GM20431 (cell line): ENCODE data around the gene BOLA3.
"Not testable (repeated sequence)": the region's sequence is repeated elsewhere in the genome, so short reads cannot be mapped to it uniquely, and the experiment has no call there.

Experiments
- in situ Hi-C: fragments of 300-500 bp; cut with MseI, MboI; formaldehyde crosslinking; loops from one replicate; pipeline ENCODE4 v1.15.0; 2020; ENCODE audit warnings: low sequenced_read_pairs; ENCODE audit not compliant: unreplicated experiment

BOLA3 gene, protein sequence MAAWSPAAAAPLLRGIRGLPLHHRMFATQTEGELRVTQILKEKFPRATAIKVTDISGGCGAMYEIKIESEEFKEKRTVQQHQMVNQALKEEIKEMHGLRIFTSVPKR

DNA sequence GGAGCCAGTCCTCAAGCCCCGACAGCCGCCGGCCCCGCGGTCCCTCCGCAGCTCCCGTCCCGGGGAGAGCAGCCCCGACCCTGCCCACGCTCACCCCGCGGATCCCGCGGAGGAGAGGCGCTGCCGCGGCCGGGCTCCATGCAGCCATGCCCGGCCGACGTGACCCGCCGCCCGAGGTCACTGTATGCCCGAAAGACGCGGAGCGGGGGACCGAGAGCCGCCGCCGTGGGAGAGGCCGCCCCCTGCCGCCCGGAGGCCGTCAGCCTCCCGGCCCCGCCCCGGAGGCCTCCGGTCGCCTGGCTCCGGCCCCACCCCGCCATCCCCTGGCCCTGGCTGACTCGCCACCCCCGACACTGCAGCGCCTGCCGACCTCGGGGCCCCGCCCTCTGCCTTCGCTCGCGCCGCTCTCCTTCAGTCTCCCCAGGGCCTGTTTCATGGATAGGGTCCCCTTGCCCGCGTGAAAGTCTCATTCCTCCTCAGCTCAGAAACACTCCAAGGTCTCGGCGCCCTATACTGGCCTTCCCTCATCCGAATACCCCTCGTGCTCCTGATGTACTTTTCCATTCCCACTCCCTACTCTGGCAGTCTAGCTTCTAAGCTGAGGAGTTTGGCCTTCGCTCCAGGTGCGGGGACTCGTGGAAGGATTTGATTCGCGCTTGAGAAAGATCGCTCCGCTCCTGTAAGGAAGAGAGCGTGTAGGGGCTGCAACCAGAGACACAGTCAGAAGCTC lies at the start of gene BOLA3:
Gene BOLA3, minus strand, starts transcription at position 186 of the 730 bp plus-strand sequence. Its CDS starts 38 bp downstream, at position 148.
- in situ Hi-C loops, result no loop called here

- in situ Hi-C loops, result no loop called here
These were observed 49.3 kb upstream of the BOLA3 start for GRCh38 chr2:74197049-74197448.

DNA sequence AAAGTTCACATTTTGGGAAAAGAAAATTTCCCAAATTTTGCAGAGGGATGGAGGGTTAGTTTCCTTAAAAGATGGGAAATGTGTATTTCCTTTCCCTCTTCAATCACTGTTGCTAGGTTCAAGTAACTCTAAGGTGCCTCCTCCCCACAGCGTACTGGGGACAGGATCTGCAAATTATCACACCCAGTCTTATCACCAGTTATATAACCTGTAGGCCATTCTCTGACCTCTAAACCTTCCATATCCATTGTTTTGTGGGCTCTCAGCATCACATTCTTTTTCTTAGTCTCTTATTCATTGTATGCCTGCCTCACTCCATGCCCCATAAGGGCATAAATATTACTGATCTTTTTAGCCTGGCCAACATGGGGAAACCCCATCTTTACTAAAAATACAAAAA lies 47.1 kb upstream of the BOLA3 start:
- in situ Hi-C loops, result no loop called here

GRCh38 chr2:74191596-74192380 lies 44.1 kb upstream of the BOLA3 start:
- in situ Hi-C loops, result no loop called here

DNA sequence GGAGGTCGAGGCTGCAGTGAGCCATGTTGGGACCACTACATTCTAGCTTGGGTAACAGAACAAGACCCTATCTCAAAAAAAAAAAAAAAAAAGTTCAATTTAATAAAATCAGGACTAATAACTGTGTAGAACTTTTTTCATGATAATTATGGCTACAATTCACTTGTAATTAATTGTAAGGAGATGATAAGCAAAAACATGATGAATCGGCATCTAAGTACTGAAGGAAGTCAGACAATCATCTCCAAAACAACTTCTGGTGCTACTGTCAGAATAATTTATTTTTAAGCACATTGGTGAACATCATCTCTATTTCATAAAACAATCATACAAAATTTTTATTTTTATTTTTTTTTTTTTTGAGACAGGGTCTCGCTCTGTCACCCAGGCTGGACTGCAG lies 41.0 kb upstream of the BOLA3 start:
- in situ Hi-C loops, result no loop called here

DNA sequence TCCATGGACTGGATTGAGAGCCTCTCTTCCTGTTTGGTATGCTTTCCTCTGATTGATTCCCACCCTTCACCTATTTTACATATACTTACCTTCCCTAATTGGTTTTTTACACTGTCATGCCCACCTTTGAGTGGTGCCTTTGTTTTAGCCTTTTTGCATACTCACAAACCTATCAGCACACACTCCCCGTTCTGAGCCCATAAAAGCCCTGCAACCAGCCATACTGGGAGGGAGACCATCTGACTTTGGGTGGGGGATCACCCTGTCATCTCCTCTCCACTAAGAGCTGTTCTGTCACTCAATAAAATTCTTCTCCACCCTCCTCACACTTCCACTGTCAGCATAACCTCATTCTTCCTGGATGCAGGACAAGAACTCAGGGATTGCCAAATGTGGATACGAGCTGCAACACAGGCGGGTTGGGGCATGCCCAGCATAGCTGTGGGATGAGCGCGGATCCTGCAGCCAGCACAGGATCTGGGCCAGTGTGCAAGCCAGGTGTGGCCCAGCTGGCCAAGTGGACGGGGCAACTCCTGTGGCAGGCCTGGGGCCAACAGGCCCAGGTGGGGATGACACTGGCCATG lies 40.4 kb upstream of the BOLA3 start:
- in situ Hi-C loops, result no loop called here

DNA sequence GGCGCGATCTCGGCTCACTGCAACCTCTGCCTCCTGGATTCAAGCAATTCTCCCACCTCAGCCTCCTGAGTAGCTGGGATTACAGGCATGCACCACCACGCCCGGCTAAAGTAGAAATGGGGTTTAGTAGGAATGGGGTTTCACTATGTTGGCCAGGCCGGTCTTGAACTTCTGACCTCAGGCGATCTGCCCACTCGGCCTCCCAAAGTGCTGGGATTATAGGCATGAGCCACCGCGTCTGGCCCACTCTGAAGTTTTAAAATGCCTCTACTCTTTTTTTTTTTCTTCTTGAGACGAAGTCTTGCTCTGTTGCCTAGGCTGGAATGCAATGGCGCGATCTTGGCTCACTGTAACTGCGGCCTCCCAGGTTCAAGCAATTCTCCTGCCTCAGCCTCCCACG lies 39.0 kb upstream of the BOLA3 start:
- in situ Hi-C loops, result not testable (repeated sequence)

- in situ Hi-C loops, result no loop called here
These were observed 38.3 kb upstream of the BOLA3 start for GRCh38 chr2:74186038-74186437.

- in situ Hi-C loops, result no loop called here
These were observed 36.2 kb upstream of the BOLA3 start for GRCh38 chr2:74183878-74184277.

- in situ Hi-C loops, result no loop called here
These were observed 34.0 kb upstream of the BOLA3 start for GRCh38 chr2:74181739-74182138.

- in situ Hi-C loops, result no loop called here
These were observed 31.6 kb upstream of the BOLA3 start for GRCh38 chr2:74179063-74179865.

DNA sequence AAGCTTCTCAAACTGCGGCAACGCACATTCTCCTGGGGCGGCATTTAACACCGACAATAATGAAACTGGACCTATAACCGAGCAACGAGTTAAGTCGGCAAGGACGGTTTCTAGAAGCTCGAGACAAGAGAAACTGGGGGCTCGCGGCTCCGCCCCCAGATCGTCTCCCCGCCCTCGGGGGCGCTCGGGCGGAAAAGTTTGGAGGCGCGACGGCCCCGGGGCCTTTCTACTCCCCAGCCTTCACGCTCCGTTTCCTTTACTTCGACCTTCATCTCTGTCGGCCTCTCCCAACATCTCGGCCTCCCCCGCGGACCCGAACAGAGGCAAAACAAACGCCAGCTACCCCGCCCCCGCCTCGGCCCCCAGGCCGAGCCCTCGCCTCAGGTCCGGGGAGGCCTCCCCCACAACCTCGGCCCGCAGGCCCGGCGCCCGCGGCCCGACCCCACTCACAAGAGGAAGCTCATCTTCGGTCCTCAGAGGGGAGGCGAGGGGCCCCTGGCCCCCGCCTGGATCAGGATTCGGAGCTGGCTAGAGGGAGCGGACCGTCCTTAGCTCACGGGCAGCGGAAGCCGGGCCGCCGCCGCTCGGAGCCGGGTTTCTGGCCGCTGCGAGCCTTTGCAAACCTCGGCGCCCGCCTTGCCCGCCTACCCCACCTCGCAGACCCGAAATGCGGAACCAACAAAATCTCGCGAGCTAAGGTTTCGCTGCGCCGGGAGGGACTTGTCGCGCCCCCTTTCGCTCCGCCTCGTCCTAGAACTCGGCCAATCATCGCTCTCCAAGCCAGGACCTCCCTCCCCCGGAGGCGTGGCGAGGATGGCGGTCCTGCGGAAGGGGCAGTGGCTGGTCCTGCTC lies 30.7 kb upstream of the BOLA3 start, which contains the start of gene MOB1A:
Gene MOB1A, minus strand, starts transcription at position 669 of the 852 bp plus-strand sequence. Its CDS starts 205 bp downstream, at position 464.
- in situ Hi-C loops, result no loop called here

DNA sequence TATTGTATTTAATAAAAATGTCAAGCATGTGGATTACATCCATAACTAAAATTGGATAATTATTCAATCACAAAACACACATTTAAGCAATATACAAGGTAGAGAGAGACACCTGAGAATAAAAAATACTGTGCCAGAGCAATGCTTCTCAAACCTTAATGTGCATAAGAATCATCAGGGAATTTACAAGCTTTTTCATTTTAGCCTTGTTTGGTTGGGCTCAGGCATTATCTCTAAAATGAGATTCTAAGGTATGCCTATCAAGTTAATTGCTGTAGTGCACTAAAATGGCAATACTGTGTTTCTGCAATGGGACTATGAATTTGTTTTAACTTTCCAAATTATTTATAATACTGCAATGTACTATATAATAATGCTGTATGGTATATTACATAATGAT lies 30.0 kb upstream of the BOLA3 start:
- in situ Hi-C loops, result no loop called here

DNA sequence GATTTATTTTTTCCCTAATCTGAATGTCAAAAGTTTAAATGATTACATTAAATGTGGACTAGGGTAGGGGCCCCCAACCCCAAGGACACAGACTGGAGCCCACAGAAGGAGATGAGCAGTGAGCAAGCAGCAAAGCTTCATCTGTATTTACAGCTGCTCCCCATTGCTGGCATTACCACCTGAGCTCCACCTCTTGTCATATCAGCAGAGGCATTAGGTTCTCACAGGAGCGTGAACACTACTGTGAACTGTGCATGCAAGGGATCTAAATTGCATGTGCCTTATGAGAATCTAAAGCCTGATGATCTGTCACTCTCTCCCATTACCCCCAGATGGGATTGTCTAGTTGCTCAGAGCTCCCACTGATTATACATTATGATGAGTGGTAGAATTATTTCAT lies 27.2 kb upstream of the BOLA3 start:
- in situ Hi-C loops, result no loop called here

DNA sequence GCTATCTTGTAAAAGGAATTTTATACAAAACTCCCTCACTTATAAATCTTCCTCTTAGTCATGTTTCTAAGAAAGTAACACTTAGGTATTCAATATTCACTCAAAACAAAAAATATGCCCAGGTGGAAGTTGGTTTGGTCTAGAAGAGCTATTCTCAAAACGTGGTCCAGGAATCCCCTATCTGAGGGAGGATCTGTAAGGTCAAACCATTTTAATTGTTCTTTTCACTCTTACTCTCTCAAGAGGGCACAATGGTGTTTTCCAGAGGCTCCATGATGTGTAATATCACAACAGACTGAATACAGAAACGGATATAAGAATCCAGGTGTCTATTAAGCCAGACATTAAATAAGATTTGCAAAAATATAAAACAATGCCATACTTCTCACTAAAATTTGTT lies 21.0 kb upstream of the BOLA3 start:
- in situ Hi-C loops, result no loop called here

- in situ Hi-C loops, result no loop called here
These were observed 17.0 kb upstream of the BOLA3 start for GRCh38 chr2:74164761-74165160.

GRCh38 chr2:74162951-74163350 lies 15.2 kb upstream of the BOLA3 start:
- in situ Hi-C loops, result no loop called here

- in situ Hi-C loops, result no loop called here
These were observed 8.1 kb upstream of the BOLA3 start for GRCh38 chr2:74155830-74156229.

DNA sequence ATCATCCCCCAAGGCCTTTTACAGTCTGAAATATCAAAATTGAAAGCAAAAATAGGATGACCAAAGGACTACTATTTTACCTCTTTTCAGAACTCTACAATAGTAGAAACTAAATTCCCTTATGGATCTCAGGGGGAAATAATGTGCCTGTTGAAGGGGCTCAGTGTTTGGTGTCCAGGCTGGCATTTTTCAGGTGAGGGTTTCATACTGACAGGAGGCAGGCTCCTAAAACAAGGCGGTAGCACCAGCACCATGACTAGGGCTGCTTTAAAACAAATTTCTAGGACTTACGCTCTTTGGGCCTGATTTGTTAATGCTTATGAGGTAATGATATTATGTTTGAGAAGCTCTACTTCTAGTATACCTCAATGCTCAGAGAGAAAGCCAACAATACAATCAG lies 5.2 kb upstream of the BOLA3 start:
- in situ Hi-C loops, result no loop called here
